ENCODE results near the gene OR5P2.

Gene OR5P2, protein sequence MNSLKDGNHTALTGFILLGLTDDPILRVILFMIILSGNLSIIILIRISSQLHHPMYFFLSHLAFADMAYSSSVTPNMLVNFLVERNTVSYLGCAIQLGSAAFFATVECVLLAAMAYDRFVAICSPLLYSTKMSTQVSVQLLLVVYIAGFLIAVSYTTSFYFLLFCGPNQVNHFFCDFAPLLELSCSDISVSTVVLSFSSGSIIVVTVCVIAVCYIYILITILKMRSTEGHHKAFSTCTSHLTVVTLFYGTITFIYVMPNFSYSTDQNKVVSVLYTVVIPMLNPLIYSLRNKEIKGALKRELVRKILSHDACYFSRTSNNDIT

DNA sequence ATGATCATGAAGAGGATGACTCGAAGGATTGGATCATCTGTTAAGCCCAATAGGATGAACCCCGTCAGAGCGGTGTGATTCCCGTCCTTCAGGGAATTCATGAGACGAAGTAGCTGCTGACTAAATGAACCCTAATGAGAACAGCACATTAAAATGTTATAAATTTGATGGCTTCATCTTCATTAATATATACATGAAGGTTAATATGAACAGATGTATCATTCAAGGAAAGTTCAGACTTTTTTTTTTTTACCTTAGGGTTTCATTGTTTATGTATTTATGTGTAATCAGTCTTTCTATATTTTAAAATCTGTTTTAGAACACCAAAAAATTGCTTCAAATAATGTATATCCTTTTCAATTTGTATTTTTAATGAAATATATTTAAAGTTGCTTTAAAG, at the start of gene OR5P2:
Gene OR5P2, minus strand, starts transcription at position 101 of the 400 bp plus-strand sequence. Its CDS starts 0 bp downstream, at position 101.
- Histone ChIP-seq H3K36me3 (ENCODE audit: control insufficient read depth, insufficient read depth, low read length) (no peaks in the 10 kb centered on the region), H3K9me3 (ENCODE audit: control insufficient read depth, low read length) (no peaks in the 10 kb centered on the region), H3K4me3 (ENCODE audit: low read depth, low read length) (no peak within 1 kb of the TSS), H3K4me1 (no peaks in the 10 kb centered on the region), H3K9ac (no peak within 1 kb of the TSS), H2AFZ (no peak within 1 kb of the TSS), H3K27me3 (ENCODE audit: control insufficient read depth, insufficient read depth, low read length) (no peaks in the 10 kb centered on the region), H3K27ac (no peak within 1 kb of the TSS), H3K79me2 (no peaks in the 10 kb centered on the region), H3K4me2 (ENCODE audit: low read length) (no peak within 1 kb of the TSS)
- TF ChIP-seq, protein P1, sequence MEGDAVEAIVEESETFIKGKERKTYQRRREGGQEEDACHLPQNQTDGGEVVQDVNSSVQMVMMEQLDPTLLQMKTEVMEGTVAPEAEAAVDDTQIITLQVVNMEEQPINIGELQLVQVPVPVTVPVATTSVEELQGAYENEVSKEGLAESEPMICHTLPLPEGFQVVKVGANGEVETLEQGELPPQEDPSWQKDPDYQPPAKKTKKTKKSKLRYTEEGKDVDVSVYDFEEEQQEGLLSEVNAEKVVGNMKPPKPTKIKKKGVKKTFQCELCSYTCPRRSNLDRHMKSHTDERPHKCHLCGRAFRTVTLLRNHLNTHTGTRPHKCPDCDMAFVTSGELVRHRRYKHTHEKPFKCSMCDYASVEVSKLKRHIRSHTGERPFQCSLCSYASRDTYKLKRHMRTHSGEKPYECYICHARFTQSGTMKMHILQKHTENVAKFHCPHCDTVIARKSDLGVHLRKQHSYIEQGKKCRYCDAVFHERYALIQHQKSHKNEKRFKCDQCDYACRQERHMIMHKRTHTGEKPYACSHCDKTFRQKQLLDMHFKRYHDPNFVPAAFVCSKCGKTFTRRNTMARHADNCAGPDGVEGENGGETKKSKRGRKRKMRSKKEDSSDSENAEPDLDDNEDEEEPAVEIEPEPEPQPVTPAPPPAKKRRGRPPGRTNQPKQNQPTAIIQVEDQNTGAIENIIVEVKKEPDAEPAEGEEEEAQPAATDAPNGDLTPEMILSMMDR (IDR thresholded peaks at IDR 0.05) = no peak

DNA sequence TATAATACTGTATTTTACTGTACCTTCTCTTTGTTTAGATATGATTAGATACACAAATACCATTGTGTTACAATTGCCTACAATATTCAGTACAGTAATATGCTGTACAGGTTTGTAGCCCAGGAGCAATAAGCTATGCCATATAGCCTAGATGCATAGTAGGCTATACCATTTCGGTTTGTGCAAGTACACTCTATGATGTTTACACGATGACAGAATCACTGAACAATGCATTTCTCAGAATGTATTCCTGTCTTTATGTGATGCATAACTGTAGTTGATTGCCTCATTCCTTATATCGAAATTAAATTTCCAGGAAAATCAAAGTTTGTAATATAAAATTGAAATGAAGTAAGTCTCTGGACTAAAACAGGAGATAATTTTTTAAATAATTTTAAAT, 49.3 kb upstream of the OR5P2 start:
- Histone ChIP-seq H3K4me1 (no peaks in the 10 kb centered on the region), H3K27ac (no peak overlapping the region), H3K9ac (no peak overlapping the region), H3K27me3 (ENCODE audit: control insufficient read depth, insufficient read depth, low read length) (no peaks in the 10 kb centered on the region), H3K36me3 (ENCODE audit: control insufficient read depth, insufficient read depth, low read length) (no peaks in the 10 kb centered on the region), H3K4me2 (ENCODE audit: low read length) (no peak overlapping the region), H3K9me3 (ENCODE audit: control insufficient read depth, low read length) (no peaks in the 10 kb centered on the region), H3K4me3 (ENCODE audit: low read depth, low read length) (no peak overlapping the region), H2AFZ (no peak overlapping the region), H3K79me2 (no peaks in the 10 kb centered on the region)
- TF ChIP-seq, protein P1 (IDR thresholded peaks at IDR 0.05) = no peak

DNA sequence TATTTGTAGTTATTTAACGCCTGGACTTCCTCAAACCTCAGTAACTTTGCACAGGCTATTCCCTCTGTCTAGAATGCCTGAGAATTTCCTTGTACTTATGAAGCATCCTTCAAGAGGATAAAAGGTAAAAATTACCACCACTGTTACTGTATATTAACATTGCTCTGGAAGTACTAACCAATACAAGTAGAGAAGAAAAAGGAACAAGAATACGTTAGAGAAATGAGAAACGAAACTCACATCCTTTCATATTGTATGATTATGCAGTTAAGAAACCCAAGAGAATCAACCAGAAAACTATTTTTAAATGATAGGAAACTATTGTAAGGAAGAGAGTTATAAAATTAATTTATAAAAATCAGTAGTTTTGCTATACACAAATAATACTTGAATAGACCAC, 48.2 kb upstream of the OR5P2 start:
- Histone ChIP-seq H3K4me2 (ENCODE audit: low read length) (no peak overlapping the region), H3K79me2 (no peaks in the 10 kb centered on the region), H2AFZ (no peak overlapping the region), H3K4me1 (no peaks in the 10 kb centered on the region), H3K4me3 (ENCODE audit: low read depth, low read length) (no peak overlapping the region), H3K9ac (no peak overlapping the region), H3K36me3 (ENCODE audit: control insufficient read depth, insufficient read depth, low read length) (no peaks in the 10 kb centered on the region), H3K27me3 (ENCODE audit: control insufficient read depth, insufficient read depth, low read length) (no peaks in the 10 kb centered on the region), H3K9me3 (ENCODE audit: control insufficient read depth, low read length) (no peaks in the 10 kb centered on the region), H3K27ac (no peak overlapping the region)
- TF ChIP-seq, protein P1 (IDR thresholded peaks at IDR 0.05) = no peak

DNA sequence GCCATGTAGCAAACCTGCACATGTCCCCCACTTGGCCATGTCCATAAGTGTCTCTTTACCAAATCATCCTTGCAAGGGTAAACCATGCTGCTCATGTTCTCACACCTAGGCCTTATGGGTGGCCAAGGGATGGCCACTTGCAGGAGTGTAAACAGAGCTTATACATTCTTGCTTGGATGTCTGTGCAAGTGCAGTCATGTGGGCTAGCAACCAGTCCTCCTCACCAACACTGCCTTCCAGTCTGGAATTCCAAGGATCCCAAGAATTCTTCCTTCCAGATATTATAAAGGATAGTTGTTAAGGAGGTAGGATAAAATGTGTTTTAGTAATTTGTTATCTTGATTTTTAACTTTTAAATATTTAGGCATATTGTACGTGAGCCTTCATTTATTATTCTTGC, 47.8 kb upstream of the OR5P2 start:
- Histone ChIP-seq H3K27ac (no peak overlapping the region), H3K4me3 (ENCODE audit: low read depth, low read length) (no peak overlapping the region), H3K79me2 (no peaks in the 10 kb centered on the region), H3K4me1 (no peaks in the 10 kb centered on the region), H3K9me3 (ENCODE audit: control insufficient read depth, low read length) (no peaks in the 10 kb centered on the region), H3K9ac (no peak overlapping the region), H2AFZ (no peak overlapping the region), H3K36me3 (ENCODE audit: control insufficient read depth, insufficient read depth, low read length) (no peaks in the 10 kb centered on the region), H3K4me2 (ENCODE audit: low read length) (no peak overlapping the region), H3K27me3 (ENCODE audit: control insufficient read depth, insufficient read depth, low read length) (no peaks in the 10 kb centered on the region)
- TF ChIP-seq, protein P1 (IDR thresholded peaks at IDR 0.05) = no peak

DNA sequence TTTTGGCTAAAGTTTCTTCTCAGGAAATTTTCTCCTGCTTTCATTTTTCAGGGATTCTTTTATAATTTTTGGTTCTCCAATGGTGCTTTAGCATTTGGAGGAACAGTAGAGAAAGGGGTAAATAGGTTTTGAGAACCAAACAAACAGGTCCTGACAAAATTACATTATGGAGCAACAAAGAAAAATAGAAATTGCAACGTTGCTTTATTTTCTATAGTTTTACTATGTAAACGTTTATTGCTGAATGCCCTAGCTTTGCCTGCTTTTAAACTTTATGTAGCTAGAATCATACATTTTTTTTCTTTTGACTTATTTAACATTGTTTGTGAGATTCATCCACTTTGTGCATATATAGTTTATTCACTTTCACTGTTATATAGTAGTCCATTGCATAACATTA, 43.8 kb upstream of the OR5P2 start:
- no peak overlapping the region for H3K27ac ChIP-seq
- no peaks in the 10 kb centered on the region for H3K4me1 ChIP-seq
- no peak overlapping the region for H3K4me2 ChIP-seq (ENCODE audit: low read length)
- H2AFZ ChIP-seq = no peak overlapping the region
- TF ChIP-seq, protein P1 (IDR thresholded peaks at IDR 0.05) = no peak
- H3K36me3 ChIP-seq (ENCODE audit: control insufficient read depth, insufficient read depth, low read length) = no peaks in the 10 kb centered on the region
- no peak overlapping the region for H3K4me3 ChIP-seq (ENCODE audit: low read depth, low read length)
- H3K79me2 ChIP-seq = no peaks in the 10 kb centered on the region
- no peak overlapping the region for H3K9ac ChIP-seq
- H3K9me3 ChIP-seq (ENCODE audit: control insufficient read depth, low read length) = no peaks in the 10 kb centered on the region
- no peaks in the 10 kb centered on the region for H3K27me3 ChIP-seq (ENCODE audit: control insufficient read depth, insufficient read depth, low read length)

All from parathyroid adenoma (tissue), 2 donors.